IMR-90 (cell line): Measurements from ENCODE around the gene MTMR6.

Source experiments
- BHLHE40 ChIP-seq: fragments of 150-350 bp; IDR thresholded peaks from 2 replicates; pipeline ENCODE4 v1.6.1; 2016; ENCODE audit warnings: mild to moderate bottlenecking, low read depth, low read length
- CEBPB ChIP-seq: IDR thresholded peaks from 2 replicates; pipeline ENCODE4 v1.6.1; 2012; ENCODE audit warnings: low read depth, low read length, improper control_type of control experiment
- CHD1 ChIP-seq: IDR thresholded peaks from 2 replicates; pipeline ENCODE4 v1.6.1; 2012; ENCODE audit warnings: low read depth, low read length, improper control_type of control experiment
- CTCF ChIP-seq: conservative IDR thresholded peaks from 2 replicates; pipeline ENCODE4 v1.5.1; 2012; ENCODE audit warnings: mild to moderate bottlenecking, low read depth, low read length, improper control_type of control experiment
- MAFK ChIP-seq: IDR thresholded peaks from 2 replicates; pipeline ENCODE4 v1.6.1; 2012; ENCODE audit warnings: low read depth, low read length, improper control_type of control experiment
- POLR2A ChIP-seq: IDR thresholded peaks from 2 replicates; pipeline ENCODE4 v1.6.1; 2012; ENCODE audit warnings: mild to moderate bottlenecking, low read depth, low read length
- RAD21 ChIP-seq: IDR thresholded peaks from 2 replicates; pipeline ENCODE4 v1.6.1; 2012; ENCODE audit warnings: low read length, improper control_type of control experiment
- RFX5 ChIP-seq: IDR thresholded peaks from 2 replicates; pipeline ENCODE4 v1.8.0; 2012; ENCODE audit warnings: low read depth, mild to moderate bottlenecking, low read length, moderate library complexity
- SMC3 ChIP-seq: fragments of 150-350 bp; IDR thresholded peaks from 2 replicates; pipeline ENCODE4 v1.6.1; 2016; ENCODE audit warnings: low read depth, mild to moderate bottlenecking, antibody characterized with exemption, low read length, moderate library complexity

GRCh38 chr13:25266706-25267105, 20.6 kb downstream of the MTMR6 start:
- TF ChIP-seq CHD1 (no peak), CTCF (no peak), POLR2A (no peak), BHLHE40 (no peak), RAD21 (no peak), RFX5 (no peak), MAFK (no peak), SMC3 (no peak), CEBPB (no peak)
